ENCODE data around the gene PRDM15. TPM values are rescaled to one million over a fixed set of nuclear protein-coding genes. Genes with fewer than 3 reads are reported as not detected.

PRDM15 gene
- polyA plus RNA-seq, 3 donors = 0.19 to 19.0 (median 0.74) TPM

DNA sequence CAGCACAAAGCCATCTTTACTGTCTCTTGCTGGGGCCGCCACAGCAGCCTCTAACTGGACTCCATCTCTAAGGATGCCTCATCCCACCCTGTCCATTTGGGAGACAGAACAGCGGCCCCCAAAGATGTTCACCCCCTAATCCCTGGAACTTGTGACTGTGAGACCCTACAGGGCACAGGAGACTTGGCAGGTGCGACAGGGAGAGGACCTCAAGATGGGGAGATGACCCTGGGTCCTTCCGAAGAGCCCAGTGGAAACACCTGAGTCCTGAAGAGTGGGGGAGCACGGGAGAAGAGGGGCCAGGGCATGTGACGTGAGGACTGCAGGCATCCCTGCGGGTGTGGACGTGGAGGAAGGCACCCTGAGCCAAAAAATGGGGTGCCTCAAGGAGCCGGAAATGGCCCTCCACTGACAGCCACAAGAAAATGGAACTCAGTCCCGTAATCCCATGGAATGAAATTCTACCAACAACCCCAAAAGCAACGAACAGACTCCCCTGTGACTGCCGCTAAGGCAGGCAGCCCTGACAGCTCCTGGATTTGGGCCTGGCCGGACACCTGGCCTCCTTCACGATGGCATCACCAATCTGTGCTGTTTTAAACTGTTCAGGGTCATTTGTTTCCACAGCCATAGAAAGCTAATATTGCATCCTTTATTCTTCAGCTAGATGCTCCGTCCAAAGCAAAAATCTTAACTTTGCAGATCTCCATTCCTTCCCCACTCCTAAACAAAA, 40.7 kb upstream of the PRDM15 start:
- TF ChIP-seq, protein P1, sequence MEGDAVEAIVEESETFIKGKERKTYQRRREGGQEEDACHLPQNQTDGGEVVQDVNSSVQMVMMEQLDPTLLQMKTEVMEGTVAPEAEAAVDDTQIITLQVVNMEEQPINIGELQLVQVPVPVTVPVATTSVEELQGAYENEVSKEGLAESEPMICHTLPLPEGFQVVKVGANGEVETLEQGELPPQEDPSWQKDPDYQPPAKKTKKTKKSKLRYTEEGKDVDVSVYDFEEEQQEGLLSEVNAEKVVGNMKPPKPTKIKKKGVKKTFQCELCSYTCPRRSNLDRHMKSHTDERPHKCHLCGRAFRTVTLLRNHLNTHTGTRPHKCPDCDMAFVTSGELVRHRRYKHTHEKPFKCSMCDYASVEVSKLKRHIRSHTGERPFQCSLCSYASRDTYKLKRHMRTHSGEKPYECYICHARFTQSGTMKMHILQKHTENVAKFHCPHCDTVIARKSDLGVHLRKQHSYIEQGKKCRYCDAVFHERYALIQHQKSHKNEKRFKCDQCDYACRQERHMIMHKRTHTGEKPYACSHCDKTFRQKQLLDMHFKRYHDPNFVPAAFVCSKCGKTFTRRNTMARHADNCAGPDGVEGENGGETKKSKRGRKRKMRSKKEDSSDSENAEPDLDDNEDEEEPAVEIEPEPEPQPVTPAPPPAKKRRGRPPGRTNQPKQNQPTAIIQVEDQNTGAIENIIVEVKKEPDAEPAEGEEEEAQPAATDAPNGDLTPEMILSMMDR (IDR thresholded peaks at IDR 0.05) = no peak
- intact Hi-C loops (cut with micrococcal nuclease) = loop anchor here in 1 of 2 donors (5.0 kb wide), 1 partner anchor 43 kb away; the partner anchor contains the start of gene PRDM15
- no peak overlapping the region for H2AFZ ChIP-seq (ENCODE audit: insufficient read depth, low read depth, low read length, poor library complexity, severe bottlenecking)
- H3K9me3 Mint-ChIP-seq = peaks cover 0 to 2% (median 0%) of the 10 kb centered on the region in 7 donors
- peaks cover 23% of the 10 kb centered on the region for H3K4me1 Mint-ChIP-seq
- H3K27me3 ChIP-seq (ENCODE audit: control insufficient read depth in 2 of 2, insufficient read depth in 2 of 2, low read length in 2 of 2) = no peaks in the 10 kb centered on the region
- no peaks in the 10 kb centered on the region for H4K20me1 ChIP-seq (ENCODE audit: insufficient read depth, low read length)
- no peak for DNase-seq
- H3K36me3 ChIP-seq (replicated peaks in 1 of 2; ENCODE audit: control insufficient read depth in 1 of 2, insufficient read depth in 2 of 2, low read length in 2 of 2) = peaks cover 18 to 39% of the 10 kb centered on the region in 2 donors
- H3K9ac ChIP-seq (ENCODE audit: insufficient read depth, low read length, poor library complexity, severe bottlenecking) = no peak overlapping the region
- no peaks in the 10 kb centered on the region for H3K9me3 ChIP-seq (replicated peaks in 1 of 2; ENCODE audit: control insufficient read depth in 1 of 2, insufficient read depth in 1 of 2, low read length in 2 of 2)
- no peak overlapping the region for H3K4me2 ChIP-seq (replicated peaks; ENCODE audit: extremely low read depth, low read length, poor library complexity, severe bottlenecking)
- H3K4me1 ChIP-seq (ENCODE audit: control insufficient read depth in 1 of 2, insufficient read depth in 2 of 2, low read length in 2 of 2) = peaks cover 11 to 16% of the 10 kb centered on the region in 2 donors
- H3K27ac ChIP-seq (ENCODE audit: low read depth in 1 of 2, low read length in 2 of 2) = no peak overlapping the region
- no peak overlapping the region for H3K27ac Mint-ChIP-seq
- WGBS (ENCODE audit: insufficient coverage) = over 99% methylated on average over 13 of the region's 15 CpGs
- H3K79me2 ChIP-seq (ENCODE audit: insufficient read depth, low read length) = no peaks in the 10 kb centered on the region
- H3K4me3 ChIP-seq (replicated peaks in 1 of 3; ENCODE audit: low read depth in 2 of 3, low read length in 3 of 3) = no peak overlapping the region
- H3K4me3 Mint-ChIP-seq = no peak overlapping the region
- peaks cover 2 to 3% (median 3%) of the 10 kb centered on the region in 3 donors for H3K27me3 Mint-ChIP-seq (ENCODE audit: low read depth in 3 of 3)
- H3K36me3 Mint-ChIP-seq = peaks cover 34 to 42% of the 10 kb centered on the region in 2 donors

DNA sequence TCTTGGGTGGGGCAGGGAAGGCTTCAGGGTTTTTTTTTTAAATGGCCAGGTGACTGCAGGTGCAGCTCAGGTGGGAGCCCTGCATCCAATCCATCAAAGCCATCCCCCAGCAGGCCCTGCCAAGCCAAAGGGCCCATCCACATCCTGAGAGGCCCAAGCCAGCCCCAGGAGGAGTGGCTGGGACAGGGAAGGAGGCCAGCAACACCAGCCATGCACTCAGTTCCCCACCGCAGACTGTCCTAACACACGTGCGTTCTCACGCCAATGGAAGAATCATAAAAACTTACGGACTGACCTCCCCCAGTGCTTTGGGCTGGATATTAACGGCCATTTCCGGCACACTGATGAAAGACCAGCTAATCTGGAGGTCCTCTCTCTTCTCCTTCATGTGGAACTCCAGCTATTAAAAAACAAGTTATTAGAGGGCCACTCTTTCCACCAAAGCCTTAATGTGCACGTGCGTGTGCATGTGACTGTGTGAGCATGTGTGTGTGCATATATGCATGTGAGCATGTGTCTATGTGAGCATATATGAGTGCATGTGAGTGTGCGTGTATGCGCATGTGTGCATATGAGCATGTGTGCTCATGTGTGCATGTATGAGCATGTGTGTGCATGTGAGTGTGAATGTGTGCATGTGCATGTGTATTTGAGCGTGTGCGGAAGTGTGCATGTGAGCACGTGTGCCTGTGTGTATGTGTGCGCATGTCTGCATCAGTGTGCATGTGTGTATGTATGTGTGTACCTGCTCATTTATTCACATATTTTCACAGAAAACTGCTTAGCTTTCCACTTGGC, 39.6 kb upstream of the PRDM15 start:
- Histone ChIP-seq H3K9me3 (replicated peaks in 1 of 2; ENCODE audit: control insufficient read depth in 1 of 2, insufficient read depth in 1 of 2, low read length in 2 of 2) (no peaks in the 10 kb centered on the region), H3K79me2 (ENCODE audit: insufficient read depth, low read length) (no peaks in the 10 kb centered on the region), H4K20me1 (ENCODE audit: insufficient read depth, low read length) (no peaks in the 10 kb centered on the region), H2AFZ (ENCODE audit: insufficient read depth, low read depth, low read length, poor library complexity, severe bottlenecking) (no peak overlapping the region), H3K4me2 (replicated peaks; ENCODE audit: extremely low read depth, low read length, poor library complexity, severe bottlenecking) (no peak overlapping the region), H3K27ac (ENCODE audit: low read depth in 1 of 2, low read length in 2 of 2) (no peak overlapping the region), H3K9ac (ENCODE audit: insufficient read depth, low read length, poor library complexity, severe bottlenecking) (no peak overlapping the region), H3K4me1 (ENCODE audit: control insufficient read depth in 1 of 2, insufficient read depth in 2 of 2, low read length in 2 of 2) (peaks cover 11 to 16% of the 10 kb centered on the region in 2 donors), H3K36me3 (replicated peaks in 1 of 2; ENCODE audit: control insufficient read depth in 1 of 2, insufficient read depth in 2 of 2, low read length in 2 of 2) (peaks cover 22 to 49% of the 10 kb centered on the region in 2 donors), H3K4me3 (replicated peaks in 1 of 3; ENCODE audit: low read depth in 2 of 3, low read length in 3 of 3) (no peak overlapping the region), H3K27me3 (ENCODE audit: control insufficient read depth in 2 of 2, insufficient read depth in 2 of 2, low read length in 2 of 2) (no peaks in the 10 kb centered on the region)
- intact Hi-C loops (cut with micrococcal nuclease) = no loop called here
- peaks cover 0 to 2% (median 0%) of the 10 kb centered on the region in 7 donors for H3K9me3 Mint-ChIP-seq
- peaks cover under 1 to 3% (median 2%) of the 10 kb centered on the region in 3 donors for H3K27me3 Mint-ChIP-seq (ENCODE audit: low read depth in 3 of 3)
- no peak for DNase-seq
- H3K27ac Mint-ChIP-seq = no peak overlapping the region
- TF ChIP-seq, protein P1 (IDR thresholded peaks at IDR 0.05) = no peak
- H3K36me3 Mint-ChIP-seq = peaks cover 42 to 46% of the 10 kb centered on the region in 2 donors
- H3K4me3 Mint-ChIP-seq = no peak overlapping the region
- WGBS (ENCODE audit: insufficient coverage) = 97% methylated on average over 10 of the region's 15 CpGs
- peaks cover 16% of the 10 kb centered on the region for H3K4me1 Mint-ChIP-seq
